ENCODE data around the gene EPM2AIP1. TPM values are rescaled to one million over a fixed set of nuclear protein-coding genes. Genes with fewer than 3 reads are reported as not detected.

Gene EPM2AIP1
- total RNA-seq, 1 experiment from 2014 or later: 8.7 TPM

GRCh38 chr3:36981006-36981405, 11.9 kb downstream of the EPM2AIP1 start:
- Histone ChIP-seq H3K36me3 (ENCODE audit: control insufficient read depth in 1 of 2, insufficient read depth in 2 of 2, low read length in 2 of 2) (peaks cover 0 to 2% of the 10 kb centered on the region in 2 experiments; a peak in 1 of 4 replicates), H3K4me1 (ENCODE audit: control insufficient read depth in 1 of 2, insufficient read depth in 2 of 2, low read length in 2 of 2) (no peaks in the 10 kb centered on the region), H3K9me3 (ENCODE audit: control insufficient read depth in 1 of 2, insufficient read depth in 1 of 2, low read depth in 1 of 2, low read length in 2 of 2) (no peaks in the 10 kb centered on the region), H3K9me2 (ENCODE audit: insufficient read depth) (no peaks in the 10 kb centered on the region), H2AFZ (ENCODE audit: low read depth, low read length, poor library complexity, severe bottlenecking) (no peak overlapping the region), H3K79me2 (ENCODE audit: insufficient read depth, low read length) (no peaks in the 10 kb centered on the region), H3K27me3 (ENCODE audit: insufficient read depth, low read length) (no peaks in the 10 kb centered on the region), H4K20me1 (ENCODE audit: insufficient read depth) (no peaks in the 10 kb centered on the region), H3K4me2 (ENCODE audit: low read length) (no peak overlapping the region), H3K9ac (ENCODE audit: low read length) (no peak overlapping the region), H3K4me3 (replicated peaks in 1 of 2; ENCODE audit: low read depth in 1 of 2, low read length in 2 of 2) (no peak overlapping the region), H3K27ac (ENCODE audit: low read depth, low read length) (no peak overlapping the region)
- intact Hi-C loops (cut with micrococcal nuclease): no loop called here
- no peak for DNase-seq (ENCODE audit: low read depth, low spot score)
- ChIA-PET CTCF (no interaction called here), RAD21 (ENCODE audit: low non-redundant PET in 1 of 2, low total read pairs in 2 of 2, uncharacterized antibody in 2 of 2, unreplicated experiment in 2 of 2) (no interaction called here), POLR2A (no interaction called here)
- no peak for ATAC-seq
- TF ChIP-seq ZNF274 (IDR thresholded peaks at IDR 0.05; ENCODE audit: low read depth, low read length) (no peak), SP1 (IDR thresholded peaks at IDR 0.05; ENCODE audit: low read depth) (no peak), SRF (IDR thresholded peaks at IDR 0.05; ENCODE audit: low read depth) (no peak), CTCF (IDR thresholded peaks at IDR 0.05 in 2 of 3, conservative IDR thresholded peaks at IDR 0.05 in 1 of 3; ENCODE audit: borderline replicate concordance in 1 of 3, insufficient read depth in 1 of 3, low read depth in 2 of 3, low read length in 2 of 3) (no peak), JUND (IDR thresholded peaks at IDR 0.05) (no peak), TCF7L2 (IDR thresholded peaks at IDR 0.05; ENCODE audit: borderline replicate concordance, extremely low read depth, insufficient read depth, insufficient read length) (no peak), POLR2AphosphoS5 (IDR thresholded peaks at IDR 0.05; ENCODE audit: low read depth, low read length) (no peak), ELF1 (IDR thresholded peaks at IDR 0.05; ENCODE audit: borderline replicate concordance, low read depth) (no peak)
- BruUV-seq (replicated peaks): no TSS peak

GRCh38 chr3:36973139-36973538, 19.8 kb downstream of the EPM2AIP1 start:
- H3K9me2 ChIP-seq (ENCODE audit: insufficient read depth): no peaks in the 10 kb centered on the region
- peaks cover 0 to 9% of the 10 kb centered on the region in 2 experiments; a peak in 2 of 4 replicates for H3K4me1 ChIP-seq (ENCODE audit: control insufficient read depth in 1 of 2, insufficient read depth in 2 of 2, low read length in 2 of 2)
- no peaks in the 10 kb centered on the region for H3K9me3 ChIP-seq (ENCODE audit: control insufficient read depth in 1 of 2, insufficient read depth in 1 of 2, low read depth in 1 of 2, low read length in 2 of 2)
- no peaks in the 10 kb centered on the region for H3K79me2 ChIP-seq (ENCODE audit: insufficient read depth, low read length)
- ATAC-seq: no peak
- BruUV-seq (replicated peaks): no TSS peak
- H4K20me1 ChIP-seq (ENCODE audit: insufficient read depth): no peaks in the 10 kb centered on the region
- H3K27ac ChIP-seq (ENCODE audit: low read depth, low read length): no peak overlapping the region
- H3K4me3 ChIP-seq (replicated peaks in 1 of 2; ENCODE audit: low read depth in 1 of 2, low read length in 2 of 2): no peak overlapping the region
- no peak overlapping the region for H3K9ac ChIP-seq (ENCODE audit: low read length)
- no peak for DNase-seq (ENCODE audit: low read depth, low spot score)
- H2AFZ ChIP-seq (ENCODE audit: low read depth, low read length, poor library complexity, severe bottlenecking): no peak overlapping the region
- H3K27me3 ChIP-seq (ENCODE audit: insufficient read depth, low read length): no peaks in the 10 kb centered on the region
- RAD21 ChIA-PET (ENCODE audit: low non-redundant PET in 1 of 2, low total read pairs in 2 of 2, uncharacterized antibody in 2 of 2, unreplicated experiment in 2 of 2): no interaction called here
- CTCF ChIA-PET: interaction anchor here (1.6 kb wide), 1 partner anchor 15 kb away, joined by 5 read pairs; no protein-coding TSS in a partner anchor
- H3K4me2 ChIP-seq (ENCODE audit: low read length): no peak overlapping the region
- POLR2A ChIA-PET: no interaction called here
- H3K36me3 ChIP-seq (ENCODE audit: control insufficient read depth in 1 of 2, insufficient read depth in 2 of 2, low read length in 2 of 2): no peaks in the 10 kb centered on the region
- intact Hi-C loops (cut with micrococcal nuclease): no loop called here
- TF ChIP-seq CBX3 (IDR thresholded peaks at IDR 0.05; ENCODE audit: low read depth) (no peak), REST (IDR thresholded peaks at IDR 0.05; ENCODE audit: low read depth) (no peak), JUND (IDR thresholded peaks at IDR 0.05) (no peak), EZH2 (IDR thresholded peaks at IDR 0.05) (no peak), EGR1 (IDR thresholded peaks at IDR 0.05; ENCODE audit: low read depth) (no peak), ZBTB33 (IDR thresholded peaks at IDR 0.05; ENCODE audit: extremely low read depth, insufficient replicate concordance, low read length) (no peak), EZH2phosphoT487 (IDR thresholded peaks at IDR 0.05; ENCODE audit: borderline replicate concordance) (no peak)
